Keratinocyte (primary cell): ENCODE data around the gene G6PD. TPM values are rescaled to one million over a fixed set of nuclear protein-coding genes. Genes with fewer than 3 reads are reported as not detected.

ENCODE experiments used
- DNase-seq: peaks from one replicate; pipeline ENCODE4 v3.0.0-alpha.2; 2011; ENCODE audit warnings: low read depth, missing footprints, low spot score
- FAIRE-seq: peaks from 2 replicates; lab custom pipeline; 2011; peaks lifted over from hg19 to GRCh38; lab: Jason Lieb, UNC
- H2AFZ ChIP-seq: 2 replicates; pipeline ENCODE4 v1.6.0; 2012; ENCODE audit warnings: low read length, control low read depth, inconsistent platforms; ENCODE audit not compliant: control insufficient read depth
- H3K27ac ChIP-seq: 2 replicates; pipeline ENCODE4 v1.5.1; 2011; ENCODE audit warnings: low read length; ENCODE audit not compliant: control insufficient read depth, insufficient read depth
- H3K27me3 ChIP-seq: 3 replicates; pipeline ENCODE4 v1.6.0; 2011; ENCODE audit warnings: low read length; ENCODE audit not compliant: control insufficient read depth, insufficient read depth; ENCODE audit errors: extremely low read depth
- H3K36me3 ChIP-seq, 2 experiments: 2 replicates in 1 of 2; 3 replicates in 1 of 2; pipeline ENCODE4 v1.5.1; 2011; ENCODE audit warnings: low read length in 2 of 2, mild to moderate bottlenecking in 1 of 2; ENCODE audit not compliant: control insufficient read depth in 2 of 2, insufficient read depth in 2 of 2; ENCODE audit errors: extremely low read depth in 1 of 2
- H3K4me1 ChIP-seq: 3 replicates; pipeline ENCODE4 v1.5.1; 2011; ENCODE audit warnings: low read length; ENCODE audit not compliant: control insufficient read depth, insufficient read depth; ENCODE audit errors: extremely low read depth
- H3K4me2 ChIP-seq: 3 replicates; pipeline ENCODE4 v1.6.0; 2011; ENCODE audit warnings: low read depth, low read length; ENCODE audit not compliant: control insufficient read depth, insufficient read depth; ENCODE audit errors: extremely low read depth
- H3K4me3 ChIP-seq, 3 experiments: fragments of 200-600 bp in 1 of 3; sonication (generic) in 1 of 3; 2 replicates in 2 of 3; 3 replicates in 1 of 3; pipeline ENCODE4 v1.5.1; 2011 to 2016; ENCODE audit warnings: low read length in 3 of 3, mild to moderate bottlenecking in 3 of 3, control low read depth in 2 of 3, inconsistent platforms in 1 of 3, low read depth in 1 of 3, mixed read lengths in 1 of 3, mixed run types in 1 of 3, moderate library complexity in 1 of 3; ENCODE audit not compliant: control insufficient read depth in 2 of 3, insufficient read depth in 2 of 3; ENCODE audit errors: extremely low read depth in 1 of 3
- H3K79me2 ChIP-seq: 2 replicates; pipeline ENCODE4 v1.6.0; 2012; ENCODE audit warnings: low read length; ENCODE audit not compliant: control insufficient read depth, insufficient read depth
- H3K9ac ChIP-seq: 3 replicates; pipeline ENCODE4 v1.6.0; 2011; ENCODE audit warnings: low read length; ENCODE audit not compliant: control insufficient read depth, insufficient read depth; ENCODE audit errors: extremely low read depth
- H3K9me1 ChIP-seq: 3 replicates; pipeline ENCODE4 v1.6.0; 2011; ENCODE audit warnings: low read length; ENCODE audit not compliant: control insufficient read depth, insufficient read depth; ENCODE audit errors: extremely low read depth
- H3K9me3 ChIP-seq: 2 replicates; pipeline ENCODE4 v1.5.1; 2012; ENCODE audit warnings: low read depth, low read length; ENCODE audit not compliant: control insufficient read depth
- H4K20me1 ChIP-seq: 3 replicates; pipeline ENCODE4 v1.6.0; 2011; ENCODE audit warnings: low read length; ENCODE audit not compliant: control insufficient read depth, insufficient read depth; ENCODE audit errors: extremely low read depth
- CTCF ChIP-seq, 3 experiments: IDR thresholded peaks in 1 of 3; conservative IDR thresholded peaks in 1 of 3; optimal IDR thresholded peaks in 1 of 3; 2 replicates in 2 of 3; 3 replicates in 1 of 3; pipeline versions ENCODE3 to v1.5.1; 2011; ENCODE audit warnings: low read length in 3 of 3, mild to moderate bottlenecking in 3 of 3, moderate library complexity in 2 of 3, control low read depth in 1 of 3, inconsistent platforms in 1 of 3; ENCODE audit not compliant: insufficient read depth in 2 of 3; ENCODE audit errors: extremely low read depth in 1 of 3
- EZH2 ChIP-seq: IDR thresholded peaks from one replicate; pipeline ENCODE4 v1.6.1; 2012; ENCODE audit warnings: inconsistent platforms, mild to moderate bottlenecking, low read length, moderate library complexity
- dilution Hi-C: fragments of 300-500 bp; cut with MboI; formaldehyde crosslinking; loops from one replicate; pipeline ENCODE4 v1.7.0; 2020; ENCODE audit warnings: low sequenced_read_pairs; ENCODE audit not compliant: extremely low pct_ligation_motif_present
- polyA plus RNA-seq, 5 experiments: library from polyadenylated mRNA; depleted of rRNA in 3 of 5; stranded (reverse) in 3 of 5; stranded (forward) in 1 of 5; unstranded in 1 of 5; fragments of >200 nt; gene quantifications; 1 replicate in 1 of 5; 2 replicates in 3 of 5; 3 replicates in 1 of 5; pipeline versions ENCODE4 v1.2.1 to v1.2.3, GENCODE V29; 2011 to 2012; ENCODE audit warnings: missing spikeins in 2 of 5, low read depth in 1 of 5, low replicate concordance in 1 of 5

The G6PD gene
- polyA plus RNA-seq, 1 donor (not counting 4 experiments of a cell fraction or from before 2014, with no cell fraction given): 41.6 TPM

- DNase-seq (no peak), FAIRE-seq (no peak)
- Histone ChIP-seq H3K27ac (no peak overlapping the region), H3K9me1 (no peaks in the 10 kb centered on the region), H3K4me2 (no peak overlapping the region), H2AFZ (no peak overlapping the region), H3K4me1 (peaks cover 9% of the 10 kb centered on the region), H4K20me1 (no peaks in the 10 kb centered on the region), H3K27me3 (no peaks in the 10 kb centered on the region), H3K9me3 (no peaks in the 10 kb centered on the region), H3K9ac (no peak overlapping the region), H3K4me3 (no peak overlapping the region), H3K36me3 (peaks cover 10 to 13% of the 10 kb centered on the region in 2 experiments), H3K79me2 (no peaks in the 10 kb centered on the region)
- TF ChIP-seq CTCF (optimal IDR thresholded peaks at IDR 0.05 in 1 of 3, IDR thresholded peaks at IDR 0.05 in 1 of 3, conservative IDR thresholded peaks at IDR 0.05 in 1 of 3; ENCODE audit: extremely low read depth in 1 of 3, insufficient read depth in 2 of 3, low read length in 3 of 3): no peak
- TF ChIP-seq EZH2: no peak
- dilution Hi-C loops: no loop called here
Measured at GRCh38 chrX:154531626-154532025, 15.0 kb downstream of the G6PD start.

DNA sequence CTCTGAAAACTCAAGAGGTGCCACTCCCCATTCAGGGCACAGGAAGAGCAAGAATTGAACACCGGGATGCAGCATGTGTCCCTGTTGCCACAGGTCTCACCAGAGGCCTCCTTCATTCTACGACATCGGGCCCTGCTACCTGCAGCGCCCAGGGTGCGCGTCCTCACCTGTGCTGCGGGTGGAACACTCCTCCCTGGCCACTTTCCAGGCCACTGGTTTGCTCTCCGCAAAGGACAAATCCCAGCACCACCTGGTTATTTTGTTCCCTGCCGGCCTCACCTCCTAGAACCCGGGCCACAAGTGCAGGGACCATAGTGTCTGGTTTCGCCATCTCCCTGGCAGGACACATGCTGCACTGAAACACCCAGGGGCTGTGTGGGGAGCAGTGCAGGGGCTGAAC is 16.4 kb downstream of the G6PD start:
- Histone ChIP-seq H3K4me3 (no peak overlapping the region), H3K79me2 (no peaks in the 10 kb centered on the region), H4K20me1 (no peaks in the 10 kb centered on the region), H3K9ac (no peak overlapping the region), H3K27ac (no peak overlapping the region), H2AFZ (no peak overlapping the region), H3K4me2 (no peak overlapping the region), H3K27me3 (no peaks in the 10 kb centered on the region), H3K9me3 (no peaks in the 10 kb centered on the region), H3K9me1 (no peaks in the 10 kb centered on the region), H3K4me1 (peaks cover 20% of the 10 kb centered on the region), H3K36me3 (peaks cover 8 to 13% of the 10 kb centered on the region in 2 experiments)
- no peak for FAIRE-seq
- dilution Hi-C loops: no loop called here
- TF ChIP-seq CTCF (optimal IDR thresholded peaks at IDR 0.05 in 1 of 3, IDR thresholded peaks at IDR 0.05 in 1 of 3, conservative IDR thresholded peaks at IDR 0.05 in 1 of 3; ENCODE audit: extremely low read depth in 1 of 3, insufficient read depth in 2 of 3, low read length in 3 of 3) (no peak), EZH2 (no peak)
- DNase-seq: no peak
